K562 (cell line): ENCODE measurements around the gene TRIM71. TPM values are rescaled to one million over a fixed set of nuclear protein-coding genes. Genes with fewer than 3 reads are reported as not detected.
"Not testable (repeated sequence)": the region's sequence is repeated elsewhere in the genome, so short reads cannot be mapped to it uniquely, and the experiment has no call there.

Experiments
- ATAC-seq: fragments of 200-7000 bp; cut with Tn5 transposase; 3 replicates; pipeline ENCODE4 v1.9.1; 2020; ENCODE audit warnings: moderate library complexity
- BruUV-seq: library from RNA; stranded (reverse); fragments of 400-500 nt; replicated peaks from 2 replicates; lab custom pipeline; 2021; lab: Mats Ljungman, UMichigan
- CTCF ChIA-PET: fragments of 300-600 bp; formaldehyde crosslinking; extraction: SDS; loops from one replicate; lab custom pipeline; 2021; ENCODE audit warnings: low intra/inter-chr PET ratio; lab: Yijun Ruan, JAX
- POLR2A ChIA-PET: fragments of 300-600, 350-650 bp; sonication (Branson Sonifier 250); formaldehyde crosslinking; extraction: SDS; loops from one replicate; lab custom pipeline; 2021; ENCODE audit warnings: antibody characterized with exemption, inconsistent platforms; lab: Yijun Ruan, JAX
- DNase-seq, 4 experiments: peaks; one replicate each; pipeline versions ENCODE4 v3.0.0 to v3.0.0-alpha.2; 2011 to 2018; ENCODE audit warnings: low spot score in 3 of 4, mixed read lengths in 3 of 4; ENCODE audit errors: extremely low read depth in 1 of 4
- FAIRE-seq: peaks from 2 replicates; lab custom pipeline; 2011; peaks lifted over from hg19 to GRCh38; lab: Jason Lieb, UNC
- H2AFZ ChIP-seq: 2 replicates; pipeline ENCODE4 v1.6.0; 2011; ENCODE audit warnings: low read depth, low read length, control low read depth, inconsistent platforms
- H3K27ac ChIP-seq: fragments of 200-600 bp; 3 replicates; pipeline ENCODE4 v1.8.0; 2011; ENCODE audit warnings: low read depth, mild to moderate bottlenecking, control low read depth, inconsistent platforms, low read length, moderate library complexity, mixed read lengths; ENCODE audit errors: extremely low read depth
- H3K27me3 ChIP-seq, 2 experiments: fragments of 300-600 bp in 1 of 2; 2 replicates in 1 of 2; 3 replicates in 1 of 2; pipeline versions ENCODE4 v1.6.0 to v1.8.0; 2011; ENCODE audit warnings: inconsistent platforms in 2 of 2, low read length in 2 of 2, mild to moderate bottlenecking in 1 of 2, mixed read lengths in 1 of 2, moderate library complexity in 1 of 2; ENCODE audit not compliant: control insufficient read depth in 2 of 2, insufficient read depth in 2 of 2
- H3K36me3 ChIP-seq: fragments of 300-600 bp; 3 replicates; pipeline ENCODE4 v1.8.0; 2011; ENCODE audit warnings: mild to moderate bottlenecking, low read length, inconsistent platforms; ENCODE audit not compliant: control insufficient read depth, insufficient read depth
- H3K4me1 ChIP-seq, 2 experiments: fragments of 200-600 bp in 1 of 2; replicated peaks in 1 of 2; 2 replicates in 1 of 2; 3 replicates in 1 of 2; pipeline versions ENCODE4 v1.5.1 to v1.8.0; 2011; ENCODE audit warnings: inconsistent platforms in 2 of 2, low read length in 2 of 2, mild to moderate bottlenecking in 1 of 2, mixed read lengths in 1 of 2, moderate library complexity in 1 of 2; ENCODE audit not compliant: control insufficient read depth in 2 of 2, insufficient read depth in 2 of 2
- H3K4me2 ChIP-seq: 2 replicates; pipeline ENCODE4 v1.6.1; 2011; ENCODE audit warnings: low read length, control low read depth, inconsistent platforms, mixed read lengths; ENCODE audit not compliant: insufficient read depth
- H3K4me3 ChIP-seq: fragments of 200-600 bp; sonication (generic), shearing (Covaris generic); 2 replicates; pipeline ENCODE4 v1.5.1; 2016; ENCODE audit warnings: control low read depth, inconsistent platforms
- H3K79me2 ChIP-seq: fragments of 200-600 bp; 3 replicates; pipeline ENCODE4 v1.8.0; 2011; ENCODE audit warnings: low read length, inconsistent platforms; ENCODE audit not compliant: control insufficient read depth, insufficient read depth
- H3K9ac ChIP-seq, 2 experiments: 2 replicates each; pipeline versions ENCODE4 v1.6.0 to v1.6.1; 2011; ENCODE audit warnings: low read depth in 2 of 2, low read length in 2 of 2, control low read depth in 1 of 2, inconsistent platforms in 1 of 2, mild to moderate bottlenecking in 1 of 2, mixed read lengths in 1 of 2; ENCODE audit not compliant: insufficient read depth in 1 of 2
- H3K9me1 ChIP-seq: one replicate; pipeline ENCODE4 v1.6.0; 2011; ENCODE audit warnings: inconsistent platforms, mild to moderate bottlenecking, low read length, moderate library complexity; ENCODE audit not compliant: control insufficient read depth, insufficient read depth
- H3K9me3 ChIP-seq: replicated peaks from 2 replicates; pipeline ENCODE4 v1.5.1; 2011; ENCODE audit warnings: low read depth, low read length, inconsistent platforms; ENCODE audit not compliant: control insufficient read depth, insufficient read depth
- H4K20me1 ChIP-seq: replicated peaks from 2 replicates; pipeline ENCODE4 v1.6.1; 2011; ENCODE audit warnings: low read length, inconsistent platforms, mixed read lengths; ENCODE audit not compliant: control insufficient read depth, insufficient read depth
- MECOM ChIP-seq: fragments of 250-450 bp; sonication (Bioruptor Pico); IDR thresholded peaks from 2 replicates; pipeline ENCODE4 v1.8.0; 2022; ENCODE audit warnings: inconsistent platforms
- PKNOX1 ChIP-seq: fragments of 450-650 bp; IDR thresholded peaks from 2 replicates; pipeline ENCODE4 v1.6.1; 2016
- PRDM10 ChIP-seq: fragments of 450-650 bp; IDR thresholded peaks from 2 replicates; pipeline ENCODE4 v1.6.1; 2018; ENCODE audit not compliant: partially characterized antibody
- ZNF263 ChIP-seq: sonication (generic); formaldehyde crosslinking; IDR thresholded peaks from 2 replicates; pipeline ENCODE4 v1.8.0; 2022; ENCODE audit warnings: mild to moderate bottlenecking, missing genetic modification reagents, borderline replicate concordance
- WGBS: fragments of 100-300 bp; shearing (Covaris generic); methylation state at CpG from one replicate; pipeline ENCODE4 v1.1.6; 2016; ENCODE audit warnings: low coverage, mixed read lengths; ENCODE audit not compliant: insufficient coverage; ENCODE audit errors: missing lambda C conversion rate; 5-methylcytosine and 5-hydroxymethylcytosine counted together
- in situ Hi-C: fragments of 300-500 bp; cut with MboI; formaldehyde crosslinking; loops from 4 replicates; pipeline ENCODE4 v1.15.0; 2018; ENCODE audit warnings: inconsistent platforms, mixed read lengths
- intact Hi-C: fragments of 100-400 bp; cut with micrococcal nuclease; formaldehyde crosslinking; loops from 2 replicates; pipeline ENCODE4 v1.14.2; 2022
- polyA plus RNA-seq, 8 experiments: library from polyadenylated mRNA; depleted of rRNA in 4 of 8; stranded (reverse) in 5 of 8; unstranded in 3 of 8; fragments of >200 nt; fragmentation: Nextera tagmentation in 2 of 8; fragmentation: Illumina TruSeq in 1 of 8; extraction: Ambion mirVana in 2 of 8; extraction: Trizol in 1 of 8; gene quantifications; 2 replicates each; pipeline versions ENCODE4 v1.2.1 to v1.2.3, GENCODE V29; 2011 to 2014; ENCODE audit warnings: inconsistent platforms in 1 of 8, missing spikeins in 1 of 8
- total RNA-seq, 7 experiments: library from RNA; depleted of rRNA in 6 of 7; stranded (reverse); fragments of >200 nt in 6 of 7; fragmentation: Illumina TruSeq in 2 of 7; extraction: Trizol in 2 of 7; gene quantifications; 2 replicates each; pipeline versions ENCODE4 v1.2.1 to v1.2.3, GENCODE V29; 2011 to 2021; ENCODE audit warnings: low replicate concordance in 1 of 7

Gene TRIM71
- total and polyA plus RNA-seq, 9 of the 15 experiments (the other 6 are each of a cell fraction or from before 2014, with no cell fraction given), result 0.04 to 0.11 TPM; not detected in 7

DNA sequence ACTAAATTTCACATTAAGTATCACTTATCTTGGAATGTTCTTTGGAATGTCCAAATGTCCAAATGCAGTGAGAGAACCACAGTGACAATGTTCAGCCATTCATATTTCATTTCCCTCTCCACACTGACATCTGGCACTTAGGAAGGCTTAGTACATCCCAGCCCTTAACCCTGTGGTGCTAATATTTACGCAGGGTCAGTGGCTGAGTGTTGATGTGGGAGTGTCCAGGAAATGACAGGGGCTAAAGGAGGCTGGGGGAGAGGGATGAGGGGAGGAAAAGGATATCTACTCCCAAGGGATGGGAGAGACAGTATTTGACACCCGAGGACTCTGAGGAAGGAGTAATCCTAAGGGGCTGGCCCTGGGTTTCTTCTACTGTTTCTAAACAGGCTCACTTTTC lies 119.5 kb downstream of the TRIM71 start:
- intact Hi-C loops, result loop anchor here (10.0 kb wide), 1 partner anchor 273 kb away; no protein-coding TSS in a partner anchor
- H3K4me2 ChIP-seq, result no peak overlapping the region
- no peaks in the 10 kb centered on the region for H3K36me3 ChIP-seq
- POLR2A ChIA-PET, result no interaction called here
- no peaks in the 10 kb centered on the region; a peak in 1 of 5 replicates for H3K4me1 ChIP-seq
- no peaks in the 10 kb centered on the region; the same call in 1 of the 2 replicates for H3K9me3 ChIP-seq
- no peak overlapping the region for H3K27ac ChIP-seq
- TF ChIP-seq MECOM (CRISPR knock-in tag) (no peak), PKNOX1 (0 out of 2 replicates have a peak, but pooled peaks have one; percentile 8), ZNF263 (no peak), PRDM10 (peak; percentile 14)
- TF ChIP-seq, all 486 proteins: peak for 2
- Histone ChIP-seq H2AFZ (0 out of 2 replicates have a peak overlapping the region, but pooled peaks have one; percentile 8), H3K4me3 (no peak overlapping the region), H3K9me1 (no peaks in the 10 kb centered on the region), H4K20me1 (no peaks in the 10 kb centered on the region), H3K9ac (no peak overlapping the region), H3K27me3 (no peaks in the 10 kb centered on the region; a peak in 1 of 5 replicates), H3K79me2 (no peaks in the 10 kb centered on the region)
- FAIRE-seq, result no peak
- DNase-seq, result no peak
- CTCF ChIA-PET, result no interaction called here
- WGBS, result 10% methylated on average over 2 of the region's 2 CpGs
- BruUV-seq, result no TSS peak
- ATAC-seq, result peak; percentile 75
- in situ Hi-C loops, result no loop called here

DNA sequence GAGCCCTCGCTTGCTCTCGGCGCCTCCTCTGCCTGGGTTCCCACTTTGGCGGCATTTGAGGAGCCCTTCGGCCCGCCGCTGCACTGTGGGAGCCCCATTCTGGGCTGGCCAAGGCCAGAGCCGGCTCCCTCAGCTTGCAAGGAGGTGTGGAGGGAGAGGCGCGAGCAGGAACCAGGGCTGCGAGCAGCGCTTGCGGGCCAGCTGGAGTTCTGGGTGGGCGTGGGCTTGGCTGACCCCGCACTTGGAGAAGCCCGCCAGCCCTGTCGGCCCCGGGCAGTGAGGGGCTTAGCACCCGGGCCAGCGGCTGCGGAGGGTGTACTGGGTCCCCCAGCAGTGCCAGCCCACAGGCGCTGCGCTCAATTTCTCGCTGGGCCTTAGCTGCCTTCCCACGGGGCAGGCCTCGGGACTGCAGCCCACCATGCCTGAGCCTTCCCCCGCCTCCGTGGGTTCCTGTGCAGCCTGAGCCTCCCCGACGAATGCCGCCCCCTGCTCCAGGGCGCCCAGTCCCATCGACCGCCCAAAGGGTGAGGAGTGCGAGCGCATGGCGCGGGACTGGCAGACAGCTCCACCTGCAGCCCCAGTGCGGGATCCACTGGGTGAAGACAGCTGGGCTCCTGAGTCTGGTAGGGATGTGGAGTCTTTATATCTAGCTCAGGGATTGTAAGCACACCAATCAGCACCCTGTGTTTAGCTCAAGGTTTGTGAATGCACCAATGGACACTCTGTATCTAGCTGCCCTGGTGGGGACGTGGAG lies 121.9 kb downstream of the TRIM71 start:
- FAIRE-seq, BruUV-seq, H3K36me3 ChIP-seq, H3K79me2 ChIP-seq, in situ Hi-C loops, H2AFZ ChIP-seq, H3K4me3 ChIP-seq, H3K27me3 ChIP-seq, H3K4me2 ChIP-seq, H3K4me1 ChIP-seq, DNase-seq, CTCF ChIA-PET, H3K9ac ChIP-seq, H3K9me1 ChIP-seq, H3K9me3 ChIP-seq, H4K20me1 ChIP-seq, H3K27ac ChIP-seq, ATAC-seq: not testable (repeated sequence)
- intact Hi-C loops, result loop anchor here (10.0 kb wide), 2 partner anchors 275 to 295 kb away; no protein-coding TSS in a partner anchor
- POLR2A ChIA-PET, result interaction anchor here (1.0 kb wide), 1 partner anchor 10 kb away, joined by 3 read pairs; no protein-coding TSS in a partner anchor
- WGBS, result 61% methylated on average over 29 of the region's 40 CpGs
